Trophoblast cell (in vitro differentiated cells and primary cell): Measurements from ENCODE around the gene KCP.
A peak's percentile ranks its signal among the peaks of the same experiment; 100 is the strongest.

Experiments
- DNase-seq, 2 donors: peaks; one replicate each; pipeline ENCODE4 v3.0.0-alpha.2; 2016
- H2AFZ ChIP-seq: 2 replicates; pipeline ENCODE4 v1.6.1; 2013; ENCODE audit warnings: low read length, moderate library complexity, mild to moderate bottlenecking; ENCODE audit not compliant: insufficient read depth, poor library complexity
- H2AK5ac ChIP-seq: 2 replicates; pipeline ENCODE4 v1.6.1; 2013; ENCODE audit warnings: mild to moderate bottlenecking, low read length
- H2BK120ac ChIP-seq: 2 replicates; pipeline ENCODE4 v1.6.1; 2013; ENCODE audit warnings: low read length, mild to moderate bottlenecking, moderate library complexity; ENCODE audit not compliant: insufficient read depth, poor library complexity
- H2BK12ac ChIP-seq: 2 replicates; pipeline ENCODE4 v1.6.1; 2013; ENCODE audit warnings: mild to moderate bottlenecking, low read length, moderate library complexity
- H2BK5ac ChIP-seq: 2 replicates; pipeline ENCODE4 v1.6.1; 2013; ENCODE audit warnings: low read length, low read depth, moderate library complexity, mild to moderate bottlenecking; ENCODE audit not compliant: poor library complexity
- H3K14ac ChIP-seq: 2 replicates; pipeline ENCODE4 v1.6.1; 2013; ENCODE audit warnings: mild to moderate bottlenecking, low read length
- H3K18ac ChIP-seq: 2 replicates; pipeline ENCODE4 v1.6.1; 2013; ENCODE audit warnings: mild to moderate bottlenecking, low read length
- H3K23ac ChIP-seq: 2 replicates; pipeline ENCODE4 v1.6.1; 2013; ENCODE audit warnings: low read length
- H3K27ac ChIP-seq: 2 replicates; pipeline ENCODE4 v1.5.1; 2013; ENCODE audit warnings: low read depth, mild to moderate bottlenecking, inconsistent platforms, low read length, moderate library complexity
- H3K27me3 ChIP-seq: 2 replicates; pipeline ENCODE4 v1.6.1; 2013; ENCODE audit warnings: inconsistent platforms, mild to moderate bottlenecking, low read length, moderate library complexity; ENCODE audit not compliant: insufficient read depth
- H3K36me3 ChIP-seq, 2 experiments: 1 replicate in 1 of 2; 2 replicates in 1 of 2; pipeline ENCODE4 v1.6.1; 2013; ENCODE audit warnings: low read length in 2 of 2, mild to moderate bottlenecking in 2 of 2, moderate library complexity in 1 of 2; ENCODE audit not compliant: insufficient read depth in 2 of 2, control insufficient read depth in 1 of 2
- H3K4ac ChIP-seq: 2 replicates; pipeline ENCODE4 v1.6.1; 2013; ENCODE audit warnings: low read depth, mild to moderate bottlenecking, low read length, moderate library complexity
- H3K4me1 ChIP-seq, 2 experiments: 1 replicate in 1 of 2; 2 replicates in 1 of 2; pipeline ENCODE4 v1.6.1; 2013; ENCODE audit warnings: low read length in 2 of 2, mild to moderate bottlenecking in 2 of 2, moderate library complexity in 1 of 2; ENCODE audit not compliant: insufficient read depth in 2 of 2, control insufficient read depth in 1 of 2
- H3K4me2 ChIP-seq: 2 replicates; pipeline ENCODE4 v1.6.1; 2013; ENCODE audit warnings: inconsistent platforms, mild to moderate bottlenecking, low read length, moderate library complexity
- H3K4me3 ChIP-seq: 2 replicates; pipeline ENCODE4 v1.5.1; 2013; ENCODE audit warnings: mild to moderate bottlenecking, low read depth, low read length, inconsistent platforms
- H3K79me1 ChIP-seq: one replicate; pipeline ENCODE4 v1.6.1; 2013; ENCODE audit warnings: low read length
- H3K79me2 ChIP-seq: 2 replicates; pipeline ENCODE4 v1.6.1; 2013; ENCODE audit warnings: low read length, mild to moderate bottlenecking; ENCODE audit not compliant: control insufficient read depth, insufficient read depth, poor library complexity
- H3K9ac ChIP-seq: 2 replicates; pipeline ENCODE4 v1.6.1; 2013; ENCODE audit warnings: mild to moderate bottlenecking, low read length
- H3K9me3 ChIP-seq: 2 replicates; pipeline ENCODE4 v1.6.1; 2013; ENCODE audit warnings: low read depth, mild to moderate bottlenecking, control low read depth, inconsistent platforms, low read length; ENCODE audit not compliant: insufficient read depth
- H4K12ac ChIP-seq: 2 replicates; pipeline ENCODE4 v1.6.1; 2013; ENCODE audit warnings: low read depth, mild to moderate bottlenecking, low read length, moderate library complexity
- H4K8ac ChIP-seq: 2 replicates; pipeline ENCODE4 v1.6.1; 2013; ENCODE audit warnings: low read depth, mild to moderate bottlenecking, low read length, moderate library complexity
- H4K91ac ChIP-seq: one replicate; pipeline ENCODE4 v1.6.1; 2013; ENCODE audit warnings: low read depth, mild to moderate bottlenecking, low read length, moderate library complexity
- WGBS: extraction: QIAGEN DNeasy Blood & Tissue Kit; methylation state at CpG from one replicate; pipeline ENCODE4 v1.1.7; 2013; ENCODE audit warnings: missing lambda C conversion rate; ENCODE audit not compliant: insufficient read length, insufficient coverage; ENCODE audit errors: extremely low coverage; 5-methylcytosine and 5-hydroxymethylcytosine counted together

Gene KCP

GRCh38 chr7:128879461-128879938 lies 31.0 kb downstream of the KCP start:
- H3K23ac ChIP-seq: no peak overlapping the region
- H3K9ac ChIP-seq: no peak overlapping the region
- no peak overlapping the region for H4K8ac ChIP-seq
- H4K12ac ChIP-seq: no peak overlapping the region
- H2AK5ac ChIP-seq: no peak overlapping the region
- no peak overlapping the region for H3K4ac ChIP-seq
- no peak overlapping the region for H2AFZ ChIP-seq
- no peaks in the 10 kb centered on the region for H3K36me3 ChIP-seq
- no peaks in the 10 kb centered on the region for H3K79me2 ChIP-seq
- H2BK5ac ChIP-seq: no peak overlapping the region
- H3K9me3 ChIP-seq: no peaks in the 10 kb centered on the region
- peaks cover 4 to 8% of the 10 kb centered on the region in 2 experiments for H3K4me1 ChIP-seq
- no peak overlapping the region for H2BK120ac ChIP-seq
- H3K4me2 ChIP-seq: no peak overlapping the region
- no peak overlapping the region for H3K14ac ChIP-seq
- no peak for DNase-seq
- no peak overlapping the region for H2BK12ac ChIP-seq
- no peaks in the 10 kb centered on the region for H3K79me1 ChIP-seq
- H3K18ac ChIP-seq: no peak overlapping the region
- H3K27me3 ChIP-seq: no peaks in the 10 kb centered on the region
- WGBS: no CpG with 5 or more reads among the region's 19 CpGs
- no peak overlapping the region for H3K4me3 ChIP-seq
- H3K27ac ChIP-seq: no peak overlapping the region
- H4K91ac ChIP-seq: no peak overlapping the region

GRCh38 chr7:128878226-128879105 lies 32.0 kb downstream of the KCP start:
- H3K18ac ChIP-seq: no peak overlapping the region
- no peak overlapping the region for H3K4me3 ChIP-seq

GRCh38 chr7:128877756-128878120 lies 32.8 kb downstream of the KCP start:
- Histone ChIP-seq H3K27me3 (no peaks in the 10 kb centered on the region), H3K23ac (no peak overlapping the region), H2BK5ac (no peak overlapping the region), H4K91ac (no peak overlapping the region), H3K14ac (no peak overlapping the region), H4K8ac (no peak overlapping the region), H3K79me1 (peaks cover 10% of the 10 kb centered on the region), H3K9me3 (no peaks in the 10 kb centered on the region), H3K4me2 (no peak overlapping the region), H2AK5ac (no peak overlapping the region), H3K9ac (no peak overlapping the region), H3K4me3 (no peak overlapping the region), H3K27ac (no peak overlapping the region), H2BK12ac (no peak overlapping the region), H3K4me1 (peaks cover 16 to 19% of the 10 kb centered on the region in 2 experiments), H3K4ac (no peak overlapping the region), H2BK120ac (no peak overlapping the region), H3K36me3 (no peaks in the 10 kb centered on the region), H4K12ac (no peak overlapping the region), H2AFZ (no peak overlapping the region), H3K18ac (no peak overlapping the region), H3K79me2 (no peaks in the 10 kb centered on the region)
- DNase-seq: no peak
- WGBS: no CpG with 5 or more reads among the region's 4 CpGs

More at GRCh38 chr7:128878226-128879105, 32.0 kb downstream of the KCP start:
- Histone ChIP-seq H3K4me2 (no peak overlapping the region), H2AK5ac (no peak overlapping the region), H2BK5ac (no peak overlapping the region), H2AFZ (no peak overlapping the region), H2BK120ac (no peak overlapping the region), H4K12ac (no peak overlapping the region), H3K4me1 (peaks cover 8 to 12% of the 10 kb centered on the region in 2 experiments), H3K9me3 (no peaks in the 10 kb centered on the region), H2BK12ac (no peak overlapping the region), H3K27me3 (no peaks in the 10 kb centered on the region), H3K14ac (no peak overlapping the region), H3K79me2 (no peaks in the 10 kb centered on the region), H3K23ac (no peak overlapping the region), H4K8ac (no peak overlapping the region), H3K36me3 (no peaks in the 10 kb centered on the region), H3K4ac (no peak overlapping the region), H3K79me1 (peaks cover 2% of the 10 kb centered on the region), H3K27ac (no peak overlapping the region), H3K9ac (no peak overlapping the region), H4K91ac (no peak overlapping the region)
- no CpG with 5 or more reads among the region's 14 CpGs for WGBS
- DNase-seq: no peak

GRCh38 chr7:128876978-128877755 lies 33.3 kb downstream of the KCP start:
- DNase-seq: no peak
- no CpG with 5 or more reads among the region's 32 CpGs for WGBS

More at GRCh38 chr7:128876978-128877755, 33.3 kb downstream of the KCP start:
- Histone ChIP-seq H2AFZ (no peak overlapping the region), H4K12ac (no peak overlapping the region), H4K8ac (no peak overlapping the region), H2AK5ac (peak overlapping the region; percentile 9), H2BK120ac (no peak overlapping the region), H3K14ac (no peak overlapping the region), H3K9me3 (no peaks in the 10 kb centered on the region), H3K4me1 (peaks cover 21 to 25% of the 10 kb centered on the region in 2 experiments), H4K91ac (no peak overlapping the region), H3K27me3 (no peaks in the 10 kb centered on the region), H3K4ac (no peak overlapping the region), H3K23ac (no peak overlapping the region), H3K4me3 (no peak overlapping the region), H2BK12ac (no peak overlapping the region), H3K79me2 (no peaks in the 10 kb centered on the region), H3K4me2 (no peak overlapping the region), H3K36me3 (no peaks in the 10 kb centered on the region), H3K9ac (no peak overlapping the region), H3K27ac (no peak overlapping the region), H2BK5ac (no peak overlapping the region), H3K79me1 (peaks cover 13% of the 10 kb centered on the region), H3K18ac (no peak overlapping the region)
